Natural killer cell treated with Interleukin-12 subunit alpha and Interleukin-12 subunit beta and Interleukin-15 and Interleukin-18, amount 100 ng/mL, for 72 hours (primary cell): ENCODE measurements around the gene BORCS6. TPM values are rescaled to one million over a fixed set of nuclear protein-coding genes. Genes with fewer than 3 reads are reported as not detected.

Experiments used
- ATAC-seq, 2 donors: fragments of 150-1000 bp; cut with Tn5 transposase in 1 of 2; sonication (Bioruptor Pico), chemical (Tn5 transposase) in 1 of 2; 2 replicates each; pipeline ENCODE4 v1.10.0; 2021
- DNase-seq: peaks from one replicate; pipeline ENCODE4 v3.0.0; 2022; ENCODE audit warnings: low spot score
- H3K27ac Mint-ChIP-seq, 2 donors: 1 replicate in 1 of 2; 2 replicates in 1 of 2; pipeline ENCODE4 v1.8.0; 2022; ENCODE audit warnings: mixed read lengths in 2 of 2, mild to moderate bottlenecking in 1 of 2, moderate library complexity in 1 of 2
- H3K27me3 Mint-ChIP-seq, 2 donors: 1 replicate in 1 of 2; 2 replicates in 1 of 2; pipeline ENCODE4 v1.8.0; 2022; ENCODE audit warnings: mixed read lengths in 2 of 2
- H3K36me3 Mint-ChIP-seq: one replicate; pipeline ENCODE4 v1.8.0; 2022; ENCODE audit warnings: mixed read lengths
- H3K4me1 Mint-ChIP-seq, 2 donors: 1 replicate in 1 of 2; 2 replicates in 1 of 2; pipeline ENCODE4 v1.8.0; 2022; ENCODE audit warnings: low read depth in 2 of 2, mixed read lengths in 2 of 2, mild to moderate bottlenecking in 1 of 2
- H3K4me3 Mint-ChIP-seq: one replicate; pipeline ENCODE4 v1.8.0; 2022; ENCODE audit warnings: mixed read lengths
- H3K9me3 Mint-ChIP-seq: 2 replicates; pipeline ENCODE4 v1.8.0; 2022; ENCODE audit warnings: mixed read lengths
- total RNA-seq, 2 donors: library from RNA; stranded (reverse); gene quantifications; one replicate each; pipeline ENCODE4 v1.2.3, GENCODE V29; 2022

BORCS6 gene
- total RNA-seq, 2 donors from 2014 or later, result 10.4 to 11.6 TPM

GRCh38 chr17:8142158-8142886, 47.7 kb downstream of the BORCS6 start:
- Mint-ChIP-seq H3K9me3 (no peaks in the 10 kb centered on the region), H3K27me3 (no peaks in the 10 kb centered on the region), H3K27ac (no peak overlapping the region), H3K4me1 (no peaks in the 10 kb centered on the region), H3K4me3 (no peak overlapping the region), H3K36me3 (no peaks in the 10 kb centered on the region)
- no peak for DNase-seq
- ATAC-seq, result no peak

GRCh38 chr17:8141741-8142140, 48.2 kb downstream of the BORCS6 start:
- H3K27ac Mint-ChIP-seq, result peak overlapping the region in 1 of 2 donors; percentile 54
- DNase-seq, result no peak
- H3K4me3 Mint-ChIP-seq, result no peak overlapping the region
- no peaks in the 10 kb centered on the region for H3K36me3 Mint-ChIP-seq
- no peak for ATAC-seq
- no peaks in the 10 kb centered on the region for H3K9me3 Mint-ChIP-seq
- no peaks in the 10 kb centered on the region for H3K27me3 Mint-ChIP-seq
- no peaks in the 10 kb centered on the region for H3K4me1 Mint-ChIP-seq

- Mint-ChIP-seq H3K4me3 (no peak overlapping the region), H3K36me3 (no peaks in the 10 kb centered on the region), H3K4me1 (no peaks in the 10 kb centered on the region)
Measured at GRCh38 chr17:8141045-8141444, 48.9 kb downstream of the BORCS6 start.

GRCh38 chr17:8140065-8141029, 49.6 kb downstream of the BORCS6 start:
- H3K9me3 Mint-ChIP-seq, result no peaks in the 10 kb centered on the region
- no peaks in the 10 kb centered on the region for H3K27me3 Mint-ChIP-seq
- no peak for DNase-seq
- H3K4me3 Mint-ChIP-seq, result no peak overlapping the region
- no peak overlapping the region for H3K27ac Mint-ChIP-seq
- H3K4me1 Mint-ChIP-seq, result no peaks in the 10 kb centered on the region
- H3K36me3 Mint-ChIP-seq, result no peaks in the 10 kb centered on the region
- no peak for ATAC-seq

More at GRCh38 chr17:8141045-8141444, 48.9 kb downstream of the BORCS6 start:
- DNase-seq (no peak), ATAC-seq (no peak)
- Mint-ChIP-seq H3K27ac (no peak overlapping the region), H3K27me3 (no peaks in the 10 kb centered on the region), H3K9me3 (no peaks in the 10 kb centered on the region)

- H3K36me3 Mint-ChIP-seq, result no peaks in the 10 kb centered on the region
- H3K27me3 Mint-ChIP-seq, result no peaks in the 10 kb centered on the region
- H3K4me1 Mint-ChIP-seq, result no peaks in the 10 kb centered on the region
- DNase-seq (peak; percentile 95), ATAC-seq (peak; percentile 97 to 98)
- no peak overlapping the region for H3K4me3 Mint-ChIP-seq
- H3K9me3 Mint-ChIP-seq, result no peaks in the 10 kb centered on the region
- H3K27ac Mint-ChIP-seq, result no peak overlapping the region
Measured at GRCh38 chr17:8138672-8139371, 51.2 kb downstream of the BORCS6 start.

- Mint-ChIP-seq H3K36me3 (no peaks in the 10 kb centered on the region), H3K27ac (no peak overlapping the region), H3K4me3 (no peak overlapping the region), H3K27me3 (no peaks in the 10 kb centered on the region), H3K9me3 (no peaks in the 10 kb centered on the region), H3K4me1 (no peaks in the 10 kb centered on the region)
- DNase-seq (no peak), ATAC-seq (no peak)
Measured at GRCh38 chr17:8138374-8138671, 51.7 kb downstream of the BORCS6 start.

Other genes starting within 250 kb of the BORCS6 start
- gene GUCY2D, start 187.6 kb downstream of the BORCS6 start, total RNA-seq, result not detected
- gene ALOX15B, start 151.1 kb downstream of the BORCS6 start, total RNA-seq, result not detected
- under 1 TPM in 1 of 2 donors, not detected in 1; 0.62 TPM for gene ALOX12B, start 102.5 kb downstream of the BORCS6 start, total RNA-seq
- gene ALOXE3, start 71.7 kb downstream of the BORCS6 start, total RNA-seq, result not detected
- gene HES7, start 66.1 kb downstream of the BORCS6 start, total RNA-seq, result not detected
- gene PER1, start 37.8 kb downstream of the BORCS6 start, total RNA-seq, result 10 to 100 TPM; 16.9 to 42.7 TPM
- gene VAMP2, start 27.2 kb downstream of the BORCS6 start, total RNA-seq, result 10 to 100 TPM; 54.6 to 73.0 TPM
- gene TMEM107, start 13.8 kb downstream of the BORCS6 start, total RNA-seq, result 10 to 100 TPM; 31.5 to 43.5 TPM
- gene AURKB, start 20.4 kb upstream of the BORCS6 start, total RNA-seq, result 100 to 1,000 TPM in 1 of 2 donors, 10 to 100 TPM in 1; 90.2 to 199 TPM
- gene CTC1, start 57.9 kb upstream of the BORCS6 start, total RNA-seq, result 100 to 1,000 TPM in 1 of 2 donors, 10 to 100 TPM in 1; 79.6 to 110 TPM
- gene PFAS, start 59.1 kb upstream of the BORCS6 start, total RNA-seq, result 100 to 1,000 TPM in 1 of 2 donors, 10 to 100 TPM in 1; 77.1 to 257 TPM
- gene RANGRF, start 98.5 kb upstream of the BORCS6 start, total RNA-seq, result 10 to 100 TPM; 46.9 to 62.8 TPM
- 1 to 10 TPM; 4.4 to 5.2 TPM for gene SLC25A35, start 105.2 kb upstream of the BORCS6 start, total RNA-seq
- gene ARHGEF15, start 120.1 kb upstream of the BORCS6 start, total RNA-seq, result not detected
- not detected for gene ODF4, start 149.7 kb upstream of the BORCS6 start, total RNA-seq
- 1,000 to 10,000 TPM in 1 of 2 donors, 100 to 1,000 TPM in 1; 884 to 1,221 TPM for gene RPL26, start 193.0 kb upstream of the BORCS6 start, total RNA-seq
- not detected for gene RNF222, start 207.6 kb upstream of the BORCS6 start, total RNA-seq
- 100 to 1,000 TPM in 1 of 2 donors, 10 to 100 TPM in 1; 94.9 to 101 TPM for gene NDEL1, start 245.7 kb upstream of the BORCS6 start, total RNA-seq